BLaER1 treated with 17β-estradiol and CSF1 and Interleukin-3, amounts not matched to agents 10 nM and 100 nM (cell line): Measurements from ENCODE around the gene EXOSC5.
"Not testable (repeated sequence)": the region's sequence is repeated elsewhere in the genome, so short reads cannot be mapped to it uniquely, and the experiment has no call there.

ENCODE experiments used
- H3K27ac ChIP-seq, 11 experiments: shearing (Covaris generic); formaldehyde crosslinking; 2 replicates each; pipeline ENCODE4 v1.8.1; 2022
- H3K27me3 ChIP-seq, 11 experiments: shearing (Covaris generic); formaldehyde crosslinking; 2 replicates each; pipeline ENCODE4 v1.8.1; 2022
- H3K36me3 ChIP-seq, 11 experiments: shearing (Covaris generic); formaldehyde crosslinking; 2 replicates each; pipeline ENCODE4 v1.8.1; 2022
- H3K4me1 ChIP-seq, 10 experiments: shearing (Covaris generic); formaldehyde crosslinking; 2 replicates each; pipeline ENCODE4 v1.8.1; 2022
- H3K4me2 ChIP-seq, 11 experiments: shearing (Covaris generic); formaldehyde crosslinking; 2 replicates each; pipeline ENCODE4 v1.8.1; 2022
- H3K4me3 ChIP-seq, 10 experiments: shearing (Covaris generic); formaldehyde crosslinking; 2 replicates each; pipeline ENCODE4 v1.8.1; 2022
- H3K9ac ChIP-seq, 11 experiments: shearing (Covaris generic); formaldehyde crosslinking; 2 replicates each; pipeline ENCODE4 v1.8.1; 2022
- H3K9me3 ChIP-seq, 11 experiments: shearing (Covaris generic); formaldehyde crosslinking; replicated peaks in 1 of 11; 2 replicates each; pipeline ENCODE4 v1.8.1; 2022
- H4K20me1 ChIP-seq, 11 experiments: shearing (Covaris generic); formaldehyde crosslinking; 2 replicates each; pipeline ENCODE4 v1.8.1; 2022
- Cebpa-rat ChIP-seq, 11 experiments: shearing (Covaris generic); IDR thresholded peaks; 2 replicates each; pipeline ENCODE4 v1.8.1; 2022

EXOSC5 gene

GRCh38 chr19:41413947-41414346 lies 16.8 kb upstream of the EXOSC5 start:
- H3K27ac ChIP-seq = peak overlapping the region in 9 of 11 experiments; percentile 15 to 99 (median 93); a peak in 17 of 22 replicates
- TF ChIP-seq Cebpa-rat (IDR thresholded peaks at IDR 0.05) = no peak

DNA sequence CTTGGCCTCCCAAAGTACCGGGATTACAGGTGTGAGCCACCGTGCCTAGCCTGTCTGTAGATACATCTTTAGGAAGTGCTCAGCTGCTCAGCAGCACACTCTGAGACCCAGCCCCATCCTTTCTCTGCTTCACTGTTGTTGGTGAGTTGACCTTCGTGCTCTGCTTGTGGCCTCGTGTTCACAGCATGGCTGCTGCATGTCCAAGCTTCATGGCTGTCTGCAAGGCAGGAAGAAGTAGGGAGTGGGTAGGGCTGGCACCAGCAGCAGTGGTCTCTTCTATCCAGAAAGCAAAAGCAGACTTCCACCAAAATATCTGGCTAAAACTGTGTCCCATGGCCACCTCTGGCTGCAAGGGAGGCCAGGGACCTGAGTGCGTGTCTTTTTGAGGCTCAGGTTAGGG lies 15.8 kb upstream of the EXOSC5 start:
- Histone ChIP-seq H3K9me3 (no peaks in the 10 kb centered on the region), H3K27ac (peak overlapping the region in 8 of 11 experiments; percentile 69 to 99 (median 94); a peak in 17 of 22 replicates)
- TF ChIP-seq Cebpa-rat (IDR thresholded peaks at IDR 0.05) = no peak

More at GRCh38 chr19:41413947-41414346, 16.8 kb upstream of the EXOSC5 start:
- peak overlapping the region; percentile 34 to 91 (median 82) for H3K4me2 ChIP-seq
- H3K4me3 ChIP-seq = peak overlapping the region in 1 of 10 experiments; percentile 27; a peak in 1 of 20 replicates
- H3K27me3 ChIP-seq = no peaks in the 10 kb centered on the region
- peaks cover 49 to 83% (median 66%) of the 10 kb centered on the region in 11 experiments for H3K36me3 ChIP-seq
- H4K20me1 ChIP-seq = no peaks in the 10 kb centered on the region
- no peaks in the 10 kb centered on the region for H3K9me3 ChIP-seq
- H3K4me1 ChIP-seq = peaks cover 55 to 87% (median 72%) of the 10 kb centered on the region in 10 experiments
- peak overlapping the region in 8 of 11 experiments; percentile 21 to 65 (median 52); a peak in 15 of 22 replicates for H3K9ac ChIP-seq

GRCh38 chr19:41411968-41412265 lies 14.8 kb upstream of the EXOSC5 start:
- TF ChIP-seq Cebpa-rat (IDR thresholded peaks at IDR 0.05) = no peak

More for the DNA sequence above, 15.8 kb upstream of the EXOSC5 start:
- H3K36me3 ChIP-seq = peaks cover 39 to 73% (median 56%) of the 10 kb centered on the region in 11 experiments
- H3K4me1 ChIP-seq = peaks cover 65 to 87% (median 75%) of the 10 kb centered on the region in 10 experiments
- no peaks in the 10 kb centered on the region for H4K20me1 ChIP-seq
- H3K4me2 ChIP-seq = peak overlapping the region; percentile 34 to 91 (median 82)
- peak overlapping the region in 10 of 11 experiments; percentile 21 to 65 (median 48); a peak in 15 of 22 replicates for H3K9ac ChIP-seq
- no peaks in the 10 kb centered on the region for H3K27me3 ChIP-seq
- 0 out of 20 replicates have a peak overlapping the region, but pooled peaks of 1 of the 10 experiments have one; percentile 27 for H3K4me3 ChIP-seq

GRCh38 chr19:41411100-41411967 lies 14.2 kb upstream of the EXOSC5 start:
- TF ChIP-seq Cebpa-rat (IDR thresholded peaks at IDR 0.05) = no peak
- peak overlapping the region; percentile 88 to 99 (median 96); a peak in 21 of 22 replicates for H3K27ac ChIP-seq
- H3K9ac ChIP-seq = peak overlapping the region; percentile 26 to 89 (median 82); a peak in 21 of 22 replicates

More at GRCh38 chr19:41411968-41412265, 14.8 kb upstream of the EXOSC5 start:
- H4K20me1 ChIP-seq = no peaks in the 10 kb centered on the region
- H3K27me3 ChIP-seq = no peaks in the 10 kb centered on the region
- H3K27ac ChIP-seq = peak overlapping the region in 10 of 11 experiments; percentile 91 to 99 (median 96); a peak in 16 of 22 replicates
- no peaks in the 10 kb centered on the region for H3K9me3 ChIP-seq
- peaks cover 75 to 97% (median 86%) of the 10 kb centered on the region in 10 experiments for H3K4me1 ChIP-seq
- peak overlapping the region in 10 of 11 experiments; percentile 20 to 89 (median 82); a peak in 14 of 22 replicates for H3K9ac ChIP-seq
- H3K36me3 ChIP-seq = peaks cover 30 to 63% (median 52%) of the 10 kb centered on the region in 11 experiments
- H3K4me3 ChIP-seq = peak overlapping the region in 3 of 10 experiments; percentile 14 to 41 (median 38); a peak in 2 of 20 replicates
- H3K4me2 ChIP-seq = peak overlapping the region; percentile 50 to 91 (median 81); a peak in 21 of 22 replicates

DNA sequence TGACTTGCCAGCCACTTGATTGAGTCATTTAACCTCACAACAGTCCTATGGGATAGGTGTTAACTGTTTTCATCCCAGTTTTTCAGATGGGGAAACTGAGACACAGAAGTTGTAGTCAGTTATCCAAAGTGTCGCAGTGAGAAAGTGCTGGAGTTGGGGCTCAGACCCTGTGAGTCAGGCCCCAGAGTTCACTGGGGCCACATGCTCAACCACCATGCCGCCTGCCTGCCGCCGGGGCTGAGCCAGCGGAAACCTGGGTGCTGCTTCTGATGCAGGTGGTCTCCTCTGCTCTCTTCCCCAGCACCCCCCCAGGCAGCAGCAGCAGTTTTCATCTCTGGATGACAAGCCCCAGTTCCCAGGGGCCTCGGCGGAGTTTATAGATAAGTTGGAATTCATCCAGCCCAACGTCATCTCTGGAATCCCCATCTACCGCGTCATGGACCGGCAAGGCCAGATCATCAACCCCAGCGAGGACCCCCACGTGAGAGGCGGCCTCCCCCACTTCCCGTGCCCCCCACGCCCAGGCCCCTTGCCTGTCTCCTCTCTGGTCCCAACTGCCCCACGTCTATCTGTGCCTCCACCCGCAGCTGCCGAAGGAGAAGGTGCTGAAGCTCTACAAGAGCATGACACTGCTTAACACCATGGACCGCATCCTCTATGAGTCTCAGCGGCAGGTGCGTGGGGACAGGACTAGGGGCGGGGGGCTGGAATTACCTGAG lies 13.3 kb upstream of the EXOSC5 start:
- no peak for TF ChIP-seq Cebpa-rat (IDR thresholded peaks at IDR 0.05)
- H3K4me3 ChIP-seq = peak overlapping the region in 5 of 10 experiments; percentile 16 to 43 (median 38); a peak in 8 of 20 replicates
- H3K27ac ChIP-seq = peak overlapping the region; percentile 88 to 99 (median 96)
- peak overlapping the region; percentile 50 to 91 (median 81) for H3K4me2 ChIP-seq
- peaks cover 78 to 100% (median 99%) of the 10 kb centered on the region in 10 experiments for H3K4me1 ChIP-seq
- H3K9ac ChIP-seq = peak overlapping the region; percentile 72 to 89 (median 82)
- no peaks in the 10 kb centered on the region for H3K9me3 ChIP-seq
- H4K20me1 ChIP-seq = no peaks in the 10 kb centered on the region
- H3K27me3 ChIP-seq = no peaks in the 10 kb centered on the region
- peaks cover 19 to 58% (median 41%) of the 10 kb centered on the region in 11 experiments for H3K36me3 ChIP-seq

More at GRCh38 chr19:41411100-41411967, 14.2 kb upstream of the EXOSC5 start:
- H3K4me2 ChIP-seq = peak overlapping the region; percentile 50 to 91 (median 81)
- H3K9me3 ChIP-seq = no peaks in the 10 kb centered on the region
- peak overlapping the region in 4 of 10 experiments; percentile 24 to 43 (median 40); a peak in 7 of 20 replicates for H3K4me3 ChIP-seq
- peaks cover 24 to 57% (median 46%) of the 10 kb centered on the region in 11 experiments for H3K36me3 ChIP-seq
- H4K20me1 ChIP-seq = no peaks in the 10 kb centered on the region
- no peaks in the 10 kb centered on the region for H3K27me3 ChIP-seq
- peaks cover 78 to 98% (median 91%) of the 10 kb centered on the region in 10 experiments for H3K4me1 ChIP-seq

DNA sequence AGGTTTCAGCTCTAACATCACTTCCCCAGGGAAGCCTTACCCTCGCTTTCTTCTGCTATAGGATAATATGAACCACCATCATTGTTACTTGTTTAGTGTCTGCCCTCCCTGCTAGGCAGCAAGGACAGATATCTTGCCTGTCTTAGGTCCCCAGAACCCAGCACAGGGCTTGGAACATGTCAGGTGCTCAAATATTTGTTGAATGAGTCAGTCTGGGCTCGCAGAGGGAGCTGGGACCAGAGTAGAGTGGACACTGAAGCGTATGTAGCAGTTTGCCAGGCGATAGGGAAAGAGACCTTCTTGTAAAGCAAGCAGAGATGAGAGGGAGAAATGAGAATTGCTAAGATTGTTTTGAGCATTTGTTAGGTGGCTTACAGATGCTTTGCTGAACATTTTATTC lies 12.1 kb upstream of the EXOSC5 start:
- Histone ChIP-seq H3K4me1 (peaks cover 67 to 99% (median 93%) of the 10 kb centered on the region in 10 experiments), H3K27me3 (no peaks in the 10 kb centered on the region), H3K4me2 (peak overlapping the region; percentile 50 to 91 (median 81)), H3K36me3 (peaks cover 14 to 51% (median 30%) of the 10 kb centered on the region in 11 experiments; a peak in 21 of 22 replicates), H3K27ac (peak overlapping the region; percentile 88 to 99 (median 96)), H4K20me1 (no peaks in the 10 kb centered on the region), H3K9me3 (no peaks in the 10 kb centered on the region), H3K4me3 (no peak overlapping the region; a peak in 1 of 20 replicates), H3K9ac (peak overlapping the region; percentile 72 to 89 (median 82))
- no peak for TF ChIP-seq Cebpa-rat (IDR thresholded peaks at IDR 0.05)

GRCh38 chr19:41408846-41409245 lies 11.7 kb upstream of the EXOSC5 start:
- Histone ChIP-seq H3K4me1 (peaks cover 62 to 97% (median 89%) of the 10 kb centered on the region in 10 experiments), H3K4me2 (peak overlapping the region; percentile 50 to 91 (median 81)), H3K36me3 (peaks cover 9 to 46% (median 26%) of the 10 kb centered on the region in 11 experiments; a peak in 20 of 22 replicates), H3K9ac (peak overlapping the region; percentile 72 to 89 (median 82)), H3K27ac (peak overlapping the region; percentile 88 to 99 (median 96))
- not testable (repeated sequence) for H4K20me1 ChIP-seq, H3K4me3 ChIP-seq, H3K27me3 ChIP-seq, H3K9me3 ChIP-seq

- no peaks in the 10 kb centered on the region for H3K9me3 ChIP-seq
- TF ChIP-seq Cebpa-rat (IDR thresholded peaks at IDR 0.05) = no peak
- peaks cover 10 to 45% (median 26%) of the 10 kb centered on the region in 11 experiments; a peak in 19 of 22 replicates for H3K36me3 ChIP-seq
- no peaks in the 10 kb centered on the region for H3K27me3 ChIP-seq
- H3K4me3 ChIP-seq = no peak overlapping the region
- peaks cover 56 to 97% (median 87%) of the 10 kb centered on the region in 10 experiments for H3K4me1 ChIP-seq
- H4K20me1 ChIP-seq = no peaks in the 10 kb centered on the region
- peak overlapping the region; percentile 72 to 89 (median 82); a peak in 20 of 22 replicates for H3K9ac ChIP-seq
- peak overlapping the region; percentile 50 to 91 (median 81) for H3K4me2 ChIP-seq
- peak overlapping the region; percentile 88 to 99 (median 96) for H3K27ac ChIP-seq
These were observed 11.1 kb upstream of the EXOSC5 start for GRCh38 chr19:41408256-41408655.
